GM21381 (cell line): ENCODE measurements around the gene FAM161A.
"Not testable (repeated sequence)": the region's sequence is repeated elsewhere in the genome, so short reads cannot be mapped to it uniquely, and the experiment has no call there.

ENCODE experiments used
- ATAC-seq: cut with Tn5 transposase; IDR thresholded peaks from one replicate; pipeline ENCODE4 v1.9.1; 2021; ENCODE audit warnings: mild to moderate bottlenecking, moderate library complexity; ENCODE audit not compliant: unreplicated experiment

FAM161A gene

DNA sequence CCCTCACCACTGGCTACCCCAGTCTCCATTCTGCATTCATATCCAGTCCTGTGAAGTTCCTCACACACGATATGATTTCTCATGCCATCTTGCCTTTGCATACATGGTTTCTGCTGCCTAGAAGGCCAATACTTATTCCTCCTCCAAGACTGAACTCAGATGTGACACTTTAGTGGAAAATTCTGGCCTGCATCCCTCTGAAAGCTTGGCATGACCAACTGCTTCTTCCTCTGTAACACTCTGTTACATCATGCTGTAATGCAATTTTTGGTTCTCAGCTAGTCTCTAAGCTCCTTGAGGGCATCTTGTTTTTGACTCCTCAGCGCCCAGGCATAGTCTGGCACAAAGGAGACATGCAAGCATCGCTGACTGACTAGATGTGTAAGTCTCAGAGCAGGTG is 12.6 kb downstream of the FAM161A start:
- no peak for ATAC-seq

DNA sequence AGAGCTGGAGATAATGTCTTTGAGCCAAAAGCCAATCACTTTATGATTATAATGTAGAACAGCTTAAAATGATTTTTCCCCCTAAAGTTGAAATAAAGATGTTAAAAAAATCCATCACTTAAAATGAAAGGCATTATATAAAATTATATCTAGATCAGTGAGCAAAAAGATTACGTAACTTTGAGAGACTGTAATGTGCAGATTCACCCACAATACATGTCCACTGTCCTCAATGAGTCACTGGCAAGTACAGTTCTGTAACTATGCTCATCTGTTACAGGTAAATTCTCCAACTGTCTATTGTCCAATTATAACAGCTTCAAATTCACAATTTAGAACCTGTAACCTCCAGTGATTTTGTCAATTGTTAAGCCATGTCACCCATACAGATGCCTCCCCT is 19.0 kb downstream of the FAM161A start:
- no peak for ATAC-seq

DNA sequence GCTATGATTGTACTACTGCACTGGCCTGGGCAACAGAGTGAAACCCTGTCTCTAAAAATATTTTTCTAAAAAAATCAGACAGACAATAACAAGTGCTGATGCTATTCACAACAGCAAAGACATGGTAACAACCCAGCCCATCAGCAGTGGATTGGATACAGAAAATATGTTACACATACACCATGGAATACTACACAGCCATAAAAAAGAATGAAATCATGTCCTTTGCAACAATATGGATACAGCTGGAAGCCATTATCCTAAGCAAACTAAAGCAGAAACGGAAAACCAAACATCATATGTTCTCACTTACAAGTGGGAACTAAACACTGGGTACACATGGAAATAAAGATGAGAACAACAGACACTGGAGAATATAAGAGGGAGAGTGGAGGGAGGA is 19.9 kb downstream of the FAM161A start:
- ATAC-seq: no peak

DNA sequence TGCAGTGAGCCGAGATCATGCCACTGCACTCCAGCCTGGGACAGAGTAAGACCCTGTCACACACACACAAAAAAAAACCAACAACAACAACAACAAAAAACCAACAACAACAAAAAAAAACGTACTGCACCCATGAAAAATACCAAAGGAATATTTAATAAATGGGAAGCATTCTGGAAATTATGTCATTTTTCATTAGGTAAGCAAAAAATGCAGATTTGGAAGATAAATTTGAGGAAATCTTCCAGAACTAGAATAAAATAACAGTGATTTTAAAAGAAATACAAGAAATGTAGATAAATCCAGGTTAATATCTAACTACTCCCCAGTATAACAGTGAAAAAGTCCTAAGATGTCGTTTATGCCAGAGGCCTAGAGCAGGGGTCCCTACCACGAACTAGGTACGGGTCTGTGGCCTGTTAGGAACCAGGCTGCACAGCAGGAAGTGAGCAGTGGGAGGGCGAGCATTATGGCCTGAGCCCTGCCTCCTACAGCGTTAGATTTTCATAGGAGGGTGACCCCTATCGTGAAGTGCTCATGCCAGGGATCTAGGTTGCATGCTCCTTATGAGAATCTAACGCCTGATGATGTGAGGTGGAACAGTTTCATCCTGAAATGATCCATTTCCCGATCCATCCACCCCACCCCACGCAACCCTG is 21.5 kb downstream of the FAM161A start:
- no peak for ATAC-seq

DNA sequence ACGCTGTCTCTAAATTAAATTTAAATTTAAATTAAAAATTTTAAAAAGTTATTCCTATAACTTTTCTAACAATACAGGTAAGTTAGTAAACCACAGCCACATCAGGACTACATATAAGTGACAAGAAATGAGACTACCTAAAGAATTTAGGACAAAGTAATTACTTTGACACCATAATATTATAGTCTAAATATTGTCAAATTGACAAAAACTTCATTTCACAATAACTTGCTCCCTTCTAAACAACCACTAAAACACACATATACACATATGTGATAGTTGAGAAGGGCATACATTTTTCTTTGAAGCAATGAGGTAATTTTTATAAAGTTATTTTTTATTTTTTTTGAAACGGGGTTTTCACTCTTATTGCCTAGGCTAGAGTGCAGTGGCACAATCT is 31.6 kb downstream of the FAM161A start:
- no peak for ATAC-seq

DNA sequence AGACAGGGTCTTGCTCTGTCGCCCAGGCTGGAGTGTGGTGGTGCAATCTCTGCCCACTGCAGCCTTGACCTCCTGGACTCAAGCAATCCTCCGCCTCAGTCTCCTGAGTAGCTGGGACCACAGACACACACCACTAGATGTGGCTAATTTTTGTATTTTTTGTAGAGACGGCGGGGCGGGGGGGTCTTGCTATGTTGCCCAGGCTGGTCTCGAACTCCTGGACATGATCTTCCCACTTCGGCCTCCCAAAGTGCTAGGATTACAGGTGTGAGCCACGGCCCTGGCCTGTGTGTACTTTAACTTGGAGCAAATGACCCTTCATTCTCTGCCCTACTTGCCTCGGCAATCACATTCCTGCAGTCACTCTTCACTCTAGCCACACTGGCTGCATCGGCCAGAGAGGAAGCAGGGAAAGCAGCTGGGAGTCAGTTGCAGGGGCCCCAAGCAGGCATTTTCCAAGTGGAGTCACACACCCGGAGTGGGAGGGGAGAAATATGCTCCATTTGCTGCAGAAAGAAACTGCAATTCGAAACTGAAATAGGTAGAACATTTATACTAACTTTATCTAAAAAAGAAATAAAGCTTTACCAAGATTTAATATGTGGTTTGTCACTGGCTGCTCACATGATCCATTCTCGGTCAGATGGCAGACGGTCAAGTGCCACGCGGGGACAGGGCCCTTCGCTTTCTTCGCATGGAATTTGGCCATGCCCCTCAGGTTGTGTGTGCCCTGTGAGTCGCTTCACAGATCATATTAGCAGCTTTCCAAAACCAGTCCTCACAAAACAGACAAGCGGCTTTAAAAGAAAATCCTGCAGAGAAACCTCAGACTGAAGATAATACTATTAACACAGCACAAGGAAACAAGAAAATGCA is 37.1 kb downstream of the FAM161A start:
- ATAC-seq: no peak

DNA sequence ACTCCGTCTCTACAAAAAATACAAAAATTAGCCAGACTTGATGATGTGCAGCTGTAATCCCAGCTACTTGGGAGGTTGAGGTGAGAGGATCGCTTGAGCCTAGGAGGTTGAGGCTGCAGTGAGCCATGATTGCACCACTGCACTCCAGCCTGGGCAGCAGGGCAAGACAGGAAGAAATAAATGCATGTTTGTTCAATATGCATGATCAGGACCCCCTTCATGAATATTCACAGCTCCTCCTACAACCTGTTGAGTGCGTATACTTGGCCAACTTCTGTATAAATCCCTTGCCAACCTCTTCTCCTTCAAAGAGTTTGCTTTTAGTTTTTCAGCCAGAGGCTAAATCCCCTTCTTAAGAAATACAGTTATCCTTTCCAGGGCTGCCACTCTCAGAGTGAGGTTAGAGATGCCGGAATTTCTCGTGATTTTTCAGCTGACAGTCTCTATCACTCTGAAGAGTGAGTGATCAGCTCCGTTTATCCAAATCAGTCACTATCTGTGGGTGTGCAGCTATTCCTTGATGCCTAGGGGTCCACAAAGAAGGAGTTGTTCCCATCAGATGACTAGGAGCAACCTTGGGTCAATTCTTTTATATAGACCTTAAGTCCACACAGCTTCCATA is 39.2 kb downstream of the FAM161A start:
- ATAC-seq: no peak

DNA sequence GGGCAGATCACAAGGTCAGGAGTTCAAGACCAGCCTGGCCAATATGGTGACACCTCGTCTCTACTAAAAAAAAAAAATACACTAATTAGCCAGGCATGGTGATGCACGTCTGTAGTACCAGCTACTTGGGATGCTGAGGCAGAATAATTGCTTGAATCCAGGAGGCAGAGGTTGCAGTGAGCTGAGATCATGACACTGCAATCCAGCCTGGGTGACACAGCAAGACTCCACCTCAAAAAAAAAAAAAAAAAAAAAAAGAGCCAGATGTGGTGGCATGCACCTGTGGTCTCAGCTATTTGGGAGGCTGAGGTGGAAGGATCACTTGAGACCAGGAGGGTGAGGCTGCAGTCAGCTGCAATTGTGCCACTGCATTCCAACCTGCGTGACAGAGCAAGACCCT is 40.5 kb downstream of the FAM161A start:
- not testable (repeated sequence) for ATAC-seq

DNA sequence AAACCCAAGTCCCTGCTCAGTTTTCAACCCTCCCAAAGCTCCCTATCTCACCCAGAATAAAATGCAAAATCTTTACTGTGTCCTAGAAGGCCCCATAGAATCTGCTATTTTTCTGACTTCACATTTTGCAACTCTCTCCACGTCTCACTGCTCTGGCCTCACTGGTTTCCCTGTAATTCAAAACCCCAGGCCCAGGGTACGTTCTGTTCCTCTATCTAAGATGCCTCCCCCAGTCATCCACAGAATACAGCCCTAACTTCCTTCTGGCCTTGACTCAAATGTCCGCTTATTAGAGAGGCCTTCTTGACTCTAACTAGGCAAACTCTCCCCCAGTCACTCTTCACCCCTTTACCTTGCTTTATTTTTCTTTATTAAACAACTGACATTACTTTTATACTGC is 42.0 kb downstream of the FAM161A start:
- ATAC-seq: no peak

DNA sequence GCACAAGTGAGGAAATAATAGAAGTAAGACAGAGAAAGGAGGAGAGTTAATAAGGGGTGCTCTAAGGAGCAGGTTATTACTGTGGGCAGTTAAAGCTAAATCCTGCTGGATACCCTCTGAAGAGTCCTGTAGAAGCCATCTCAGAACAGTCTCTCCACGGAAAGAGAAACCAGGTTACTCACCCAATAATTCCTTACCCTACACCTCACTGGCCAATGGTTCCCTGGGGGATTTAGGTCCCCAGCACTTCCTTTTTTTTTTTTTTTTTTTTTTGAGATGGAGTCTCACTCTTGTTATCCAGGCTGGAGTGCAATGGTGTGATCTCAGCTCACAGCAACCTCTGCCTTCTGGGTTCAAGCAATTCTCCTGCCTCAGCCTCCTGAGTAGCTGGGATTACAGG is 43.7 kb downstream of the FAM161A start:
- not testable (repeated sequence) for ATAC-seq

DNA sequence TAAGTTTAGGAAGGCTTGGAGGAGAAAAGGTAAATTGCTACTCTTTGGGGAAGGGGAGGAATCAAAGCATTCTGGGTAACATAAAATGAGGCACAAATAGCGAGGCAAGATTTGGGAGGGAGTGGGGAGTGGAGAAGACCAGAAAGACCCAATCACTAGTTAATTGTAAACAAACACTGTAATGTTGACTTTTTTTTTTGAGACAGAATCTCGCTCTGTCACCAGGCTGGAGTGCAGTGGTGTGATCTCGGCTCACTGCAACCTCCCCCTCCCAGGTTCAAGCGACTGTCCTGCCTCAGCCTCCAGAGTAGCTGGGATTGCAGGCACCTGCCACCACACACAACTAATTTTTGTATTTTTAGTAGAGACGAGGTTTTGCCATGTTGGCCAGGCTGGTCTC is 45.2 kb downstream of the FAM161A start:
- not testable (repeated sequence) for ATAC-seq

DNA sequence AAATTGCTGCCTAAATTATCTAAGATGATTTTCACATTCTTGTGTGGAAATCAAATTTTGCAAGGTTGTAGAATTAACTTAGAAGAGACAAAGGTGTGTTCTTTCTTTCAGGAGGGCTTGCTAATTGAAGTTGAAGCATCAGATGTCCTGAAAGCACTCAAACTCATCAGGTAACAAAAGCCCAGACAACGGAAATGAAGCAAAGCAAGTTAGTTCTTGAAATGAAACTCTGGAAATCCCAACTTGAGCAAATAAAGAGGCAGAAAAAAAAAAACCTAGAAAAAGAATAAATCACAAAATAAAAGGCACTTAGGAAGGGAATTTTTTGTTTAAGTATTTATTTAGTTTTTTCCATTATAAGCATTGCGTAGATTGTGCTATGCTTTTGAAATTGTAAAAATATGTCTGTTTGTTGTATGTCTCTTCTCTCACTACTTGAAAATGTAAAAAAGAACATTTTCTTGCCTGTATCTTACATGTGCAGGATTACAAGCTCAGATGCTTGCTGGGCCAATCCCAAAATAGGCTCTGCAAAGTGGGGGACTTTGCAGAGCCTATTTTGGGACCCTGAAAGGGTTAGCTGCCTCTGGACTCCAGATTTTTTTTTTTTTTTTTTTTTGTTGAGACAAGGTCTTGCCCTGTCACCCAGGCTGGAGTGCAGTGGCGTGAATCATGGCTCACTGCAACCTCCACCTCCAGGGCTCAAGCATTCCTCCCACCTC is 46.7 kb downstream of the FAM161A start:
- no peak for ATAC-seq

DNA sequence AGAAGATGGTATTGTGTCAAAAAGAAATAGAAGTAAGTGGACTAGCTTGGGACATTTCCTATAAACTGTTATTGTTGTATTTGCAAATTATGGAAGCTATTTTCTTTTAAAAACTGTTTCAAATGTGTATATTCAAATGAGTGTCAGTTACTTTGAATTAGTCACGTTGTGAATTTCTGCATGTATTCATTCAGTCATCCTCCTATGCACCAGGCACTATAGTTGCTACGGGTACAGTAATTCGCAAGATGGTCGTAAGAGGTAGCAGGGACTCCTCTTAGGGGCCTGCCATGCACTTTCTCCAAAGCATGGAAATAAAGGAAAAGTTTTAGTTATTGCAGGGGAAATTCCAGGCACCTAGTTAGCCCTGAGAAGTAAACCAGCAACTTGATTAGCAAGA is 51.3 kb downstream of the FAM161A start:
- ATAC-seq: no peak

DNA sequence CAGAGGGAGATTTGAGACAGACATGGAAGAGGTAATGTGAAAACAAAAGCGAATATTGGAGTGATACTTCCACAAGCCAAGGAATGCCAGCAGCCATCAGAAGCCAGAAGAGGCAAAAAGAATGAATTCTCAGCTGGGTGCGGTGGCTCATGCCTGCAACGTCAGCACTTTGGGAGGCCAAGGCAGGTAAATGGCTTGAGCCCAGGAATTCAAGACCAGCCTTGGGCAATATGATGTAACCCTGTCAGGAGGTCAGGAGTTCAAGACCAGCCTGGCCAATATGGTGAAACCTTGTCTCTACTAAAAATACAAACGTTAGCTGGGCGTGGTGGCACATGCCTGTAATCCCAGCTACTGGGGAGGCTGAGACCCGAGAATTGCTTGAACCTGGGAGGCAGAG is 54.8 kb downstream of the FAM161A start:
- ATAC-seq: no peak

DNA sequence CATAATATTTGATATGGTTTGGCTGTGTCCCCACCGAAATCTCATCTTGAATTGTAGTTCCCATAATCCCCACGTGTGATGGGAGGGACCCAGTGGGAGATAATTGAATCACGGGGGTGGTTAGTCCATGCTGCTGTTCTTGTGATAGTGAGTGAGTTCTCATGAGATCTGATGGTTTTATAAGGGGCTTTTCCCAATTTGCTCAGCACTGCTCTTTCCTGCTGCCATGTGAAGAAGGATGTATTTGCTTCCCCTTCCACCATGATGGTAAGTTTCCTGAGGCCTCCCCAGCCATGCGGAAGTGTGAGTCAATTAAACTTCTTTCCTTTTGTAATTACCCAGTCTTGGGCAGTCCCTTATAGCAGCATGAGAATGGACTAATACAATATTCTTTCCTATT is 56.4 kb downstream of the FAM161A start:
- ATAC-seq: not testable (repeated sequence)

DNA sequence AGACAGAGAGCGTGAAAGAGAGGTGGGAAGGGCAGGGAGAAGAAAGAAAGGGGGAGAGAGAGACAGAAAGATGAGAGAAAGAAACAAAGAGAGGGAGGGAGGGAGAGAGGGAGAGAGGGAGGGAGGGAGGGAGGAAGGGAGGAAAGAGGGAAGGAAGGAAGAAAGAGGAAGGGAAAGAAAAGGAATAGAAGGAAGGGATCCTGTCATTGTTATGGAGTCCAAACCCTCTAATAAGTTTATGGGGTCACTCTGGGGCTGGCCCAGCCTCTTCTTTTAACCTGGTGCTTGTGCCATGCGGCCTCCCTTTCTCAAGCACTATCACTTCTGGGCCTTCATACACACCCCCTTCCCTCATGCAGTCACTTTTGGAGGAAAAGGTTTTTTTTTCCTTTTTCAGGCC is 58.5 kb downstream of the FAM161A start:
- ATAC-seq: no peak

DNA sequence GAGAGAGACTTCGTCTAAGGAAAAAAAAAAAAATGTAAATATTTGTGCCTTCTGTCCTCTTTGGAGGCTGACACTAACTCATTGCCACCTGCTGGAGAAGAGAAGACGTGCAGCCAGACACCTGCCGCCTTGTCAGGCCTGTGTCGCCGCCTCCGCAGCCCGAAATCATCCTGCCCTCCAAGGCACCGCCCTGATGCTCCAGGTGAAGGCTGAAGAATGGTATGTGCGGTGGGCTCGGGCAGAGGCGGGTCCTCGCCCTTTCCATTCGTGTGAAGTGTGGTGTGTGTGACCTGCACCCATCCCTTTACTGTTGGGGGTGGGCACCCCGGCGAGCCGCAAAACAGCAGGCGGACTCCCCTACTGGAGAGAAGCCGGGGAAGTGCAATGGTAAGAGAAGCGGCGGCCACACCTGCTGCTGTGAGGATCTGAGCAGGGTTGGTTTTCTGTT is 60.4 kb downstream of the FAM161A start:
- peak; percentile 68 for ATAC-seq

DNA sequence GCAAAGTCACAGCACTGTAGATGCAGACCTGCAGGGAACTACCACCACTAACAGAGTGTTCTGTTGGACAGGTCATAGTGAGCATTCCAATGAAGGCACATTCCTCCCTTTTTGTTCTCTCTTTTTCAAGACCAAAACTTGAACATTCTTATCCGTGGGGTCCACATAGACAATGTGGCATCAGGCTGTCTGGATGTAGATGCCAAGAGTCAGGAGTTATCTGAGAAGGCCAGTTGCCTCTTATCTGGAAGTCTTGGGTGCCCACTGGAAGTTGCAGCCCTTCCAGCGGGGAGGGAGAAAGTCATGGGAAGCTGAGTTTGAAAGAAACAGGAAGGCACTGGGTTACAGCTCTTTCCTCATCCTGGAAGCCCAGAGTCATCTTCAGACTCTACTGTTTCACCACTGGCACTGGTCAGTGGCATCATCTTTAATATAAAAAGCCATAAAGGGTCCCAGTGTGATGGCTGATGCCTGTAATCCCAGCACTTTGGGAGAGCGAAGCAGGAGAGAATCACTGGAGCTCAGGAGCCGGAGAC is 61.4 kb downstream of the FAM161A start:
- no peak for ATAC-seq

DNA sequence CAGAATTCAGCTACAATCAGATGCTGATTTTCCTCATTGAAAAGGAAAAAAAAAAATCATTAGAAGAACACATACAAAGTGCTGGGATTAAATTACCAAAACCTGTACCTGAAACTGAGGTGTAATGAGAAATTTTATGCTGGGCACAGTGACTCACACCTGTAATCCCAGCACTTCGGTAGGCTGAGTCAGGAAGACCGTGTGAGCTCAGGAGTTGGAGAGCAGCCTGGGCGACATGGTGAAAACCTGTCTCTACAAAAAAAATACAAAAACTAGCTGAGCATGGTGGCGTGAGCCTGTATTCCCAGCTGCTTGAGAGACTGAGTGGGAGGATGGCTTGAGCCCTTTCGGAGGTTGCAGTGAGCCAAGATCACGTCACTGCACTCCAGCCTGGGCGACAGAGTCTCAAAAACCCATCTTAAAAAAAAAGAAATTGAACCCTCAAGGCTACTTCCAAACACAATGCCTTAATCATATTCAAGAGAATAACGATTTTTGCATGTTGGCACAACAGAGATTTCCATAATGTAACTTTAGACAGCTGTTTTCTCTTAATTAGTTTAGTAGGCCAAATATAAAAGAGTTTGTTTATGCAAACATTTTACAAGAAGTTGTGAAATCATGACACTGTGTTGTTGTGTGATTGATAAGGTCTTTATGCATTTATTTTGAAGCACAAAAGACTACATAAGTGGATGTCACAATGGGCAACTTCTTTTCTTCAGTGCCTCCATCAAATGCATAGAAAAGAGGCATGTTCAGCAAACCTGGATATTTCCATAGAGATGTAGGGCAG is 63.9 kb downstream of the FAM161A start:
- ATAC-seq: no peak

DNA sequence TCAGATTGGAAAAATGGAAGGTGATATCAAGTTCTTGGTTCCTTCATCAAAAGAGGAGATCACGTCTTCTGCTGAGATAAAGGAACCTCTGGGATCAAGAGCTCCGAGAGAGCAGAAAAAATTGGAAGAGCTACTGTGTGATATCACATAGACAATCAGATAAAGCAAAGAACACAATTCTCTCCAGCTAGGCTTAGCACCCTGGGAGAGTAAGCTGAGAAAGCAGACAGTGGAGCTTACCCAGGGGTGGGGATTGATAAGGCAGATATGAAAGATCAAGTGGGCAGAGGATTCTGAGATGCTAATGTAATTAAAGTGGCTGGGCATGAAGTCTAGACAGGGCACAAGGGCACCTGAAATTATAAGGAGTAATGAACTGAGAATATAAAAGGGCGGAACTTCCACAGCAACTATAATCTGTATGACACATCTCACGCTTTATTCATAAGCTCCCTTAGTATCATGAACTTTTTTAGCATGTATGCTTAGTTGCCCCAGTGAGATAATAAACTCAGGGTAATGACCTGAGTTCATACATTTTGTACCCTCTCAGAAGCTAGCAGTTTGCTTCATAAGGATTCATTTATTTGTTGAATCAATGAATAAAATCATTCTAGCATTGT is 65.8 kb downstream of the FAM161A start:
- ATAC-seq: no peak
